Ureter (tissue), 1 donor: Measurements from ENCODE around the gene ACRBP. TPM values are rescaled to one million over a fixed set of nuclear protein-coding genes. Genes with fewer than 3 reads are reported as not detected.

Experiments used
- DNase-seq: peaks from one replicate; pipeline ENCODE4 v3.0.0-alpha.2; 2020; ENCODE audit warnings: low spot score
- total RNA-seq: library from RNA; stranded (reverse); gene quantifications from one replicate; pipeline ENCODE4 v1.2.4, GENCODE V29; 2023
- donor health status: DM: yes; HTN: yes; CAD: no.

ACRBP gene
- total RNA-seq, 1 donor from 2014 or later, result 2.3 TPM

DNA sequence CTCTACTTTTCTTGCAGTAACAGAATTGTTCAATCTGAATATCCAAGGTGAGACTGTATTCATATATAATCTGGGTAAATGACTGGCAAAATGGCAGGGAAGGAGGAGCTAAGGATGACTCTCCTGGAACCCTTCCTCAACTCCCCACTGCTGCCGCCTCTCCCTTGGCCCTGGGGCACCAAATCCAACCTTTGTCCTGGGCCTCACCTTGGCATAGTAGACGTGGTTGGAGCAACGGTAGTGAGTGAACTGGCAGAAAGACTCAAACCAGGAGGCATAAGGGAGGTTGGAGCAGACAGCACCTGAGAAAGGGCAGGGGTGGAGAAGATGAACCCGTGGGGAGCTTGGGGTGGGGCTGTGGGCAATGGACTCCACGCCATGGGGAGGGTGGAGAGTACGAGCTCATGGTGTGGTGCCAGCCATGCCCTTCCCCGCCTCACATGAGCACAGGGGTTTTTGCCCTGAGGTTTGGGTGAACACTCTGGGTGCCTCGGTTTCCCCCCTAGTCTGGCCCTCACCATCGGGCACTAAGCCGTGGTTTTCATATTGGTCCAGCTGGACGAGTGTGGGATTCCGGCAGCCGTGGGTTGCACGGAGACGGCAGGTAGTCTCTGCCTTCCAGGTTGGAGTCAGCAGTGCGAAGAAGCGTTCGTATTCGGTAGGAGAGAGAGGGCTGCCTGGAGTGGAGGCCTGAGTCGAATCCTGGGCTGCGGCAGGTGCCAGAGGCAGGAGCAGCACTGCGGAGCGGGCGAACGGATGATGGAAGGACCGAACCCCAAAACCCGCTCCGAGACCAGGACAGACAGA, 753 bp downstream of the ACRBP start:
- no peak for DNase-seq

DNA sequence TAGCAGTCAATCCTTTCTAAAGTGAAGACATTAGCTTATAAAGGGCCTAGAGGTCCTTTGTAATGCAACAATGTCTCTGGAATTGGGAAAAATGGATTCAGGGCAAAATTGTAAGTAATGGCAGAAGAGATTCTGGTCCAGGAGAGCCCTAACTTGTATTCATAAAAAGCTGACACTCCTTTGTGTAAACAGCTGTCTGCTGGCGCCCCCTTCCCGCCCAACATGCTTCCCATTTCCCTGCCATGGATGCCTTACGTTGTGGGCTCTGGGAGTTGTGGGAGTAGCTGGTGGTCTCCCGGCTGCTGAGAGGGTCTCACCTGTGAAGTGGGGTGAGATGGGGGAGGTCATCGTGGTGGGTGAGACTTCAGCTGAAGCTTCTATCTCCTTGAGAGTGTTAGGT, 2.3 kb downstream of the ACRBP start:
- no peak for DNase-seq

DNA sequence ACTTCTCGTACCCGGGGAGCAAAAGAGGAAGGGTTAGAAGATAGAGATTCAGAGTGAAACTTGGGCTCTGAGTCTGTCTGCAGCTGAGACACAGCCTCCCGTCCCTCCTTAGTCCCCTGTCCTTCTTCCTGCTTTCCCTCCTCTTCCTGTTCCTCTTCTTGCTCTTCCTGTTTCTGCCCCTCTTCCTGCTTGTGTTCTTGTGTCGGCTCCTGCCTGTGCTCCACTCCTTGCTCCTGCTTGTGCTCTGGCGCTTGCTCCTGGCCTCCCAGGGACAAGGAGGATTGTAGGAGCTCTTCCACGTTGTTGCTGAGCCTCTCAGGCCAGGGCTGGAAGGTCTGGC, 3.0 kb downstream of the ACRBP start:
- DNase-seq, result no peak

DNA sequence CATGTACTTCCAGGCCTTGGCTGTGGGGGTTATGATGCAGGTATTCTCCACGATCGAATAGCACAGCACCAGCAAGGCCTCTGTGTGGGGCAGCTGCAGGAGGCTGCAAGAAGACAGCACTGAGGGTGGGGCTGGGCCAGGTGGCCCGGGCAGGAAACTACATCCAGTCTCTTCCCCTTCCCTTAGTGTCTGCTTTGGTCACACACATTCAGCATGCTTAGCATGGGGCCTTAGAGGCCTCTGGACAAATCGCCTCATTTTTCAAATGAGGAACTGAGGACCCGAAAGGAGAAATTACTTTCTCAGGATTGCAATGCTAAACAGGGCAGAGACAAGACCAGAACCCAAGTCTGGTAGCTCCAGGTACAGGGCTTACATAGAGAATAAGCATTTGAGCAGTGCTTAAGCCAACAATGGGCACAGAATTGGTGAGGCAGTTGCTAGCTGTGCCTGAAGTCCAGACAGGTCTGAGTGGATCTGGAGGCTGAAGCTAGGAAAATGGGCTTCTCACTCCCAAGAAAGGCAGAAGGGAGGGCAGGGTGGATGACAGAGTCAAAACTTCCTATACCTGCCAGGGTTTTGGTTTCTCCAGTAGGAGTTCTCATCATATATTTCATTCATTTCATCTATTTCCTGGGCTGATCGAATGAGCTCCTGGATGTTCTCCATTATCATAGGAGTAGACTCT, 3.5 kb downstream of the ACRBP start:
- DNase-seq, result no peak

DNA sequence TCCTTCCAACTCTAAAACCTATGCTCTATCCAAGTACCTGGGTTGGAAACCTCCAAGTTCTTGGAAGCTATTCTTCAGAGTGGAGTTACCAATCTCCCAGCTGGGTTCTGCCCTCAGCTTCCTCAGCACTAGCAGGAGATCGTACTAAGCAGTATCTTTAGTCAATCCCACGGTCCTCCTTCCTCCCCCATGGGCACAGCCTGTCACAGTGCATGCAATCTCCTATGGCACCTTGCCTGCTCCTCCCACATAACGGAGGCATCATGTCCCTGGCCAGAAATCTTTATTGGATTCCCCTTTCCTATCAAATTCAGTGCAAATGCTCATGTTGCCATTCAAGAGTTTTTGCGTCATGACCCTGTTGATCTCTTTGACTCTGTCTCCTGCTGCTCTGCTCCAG, 6.1 kb downstream of the ACRBP start:
- DNase-seq, result no peak

DNA sequence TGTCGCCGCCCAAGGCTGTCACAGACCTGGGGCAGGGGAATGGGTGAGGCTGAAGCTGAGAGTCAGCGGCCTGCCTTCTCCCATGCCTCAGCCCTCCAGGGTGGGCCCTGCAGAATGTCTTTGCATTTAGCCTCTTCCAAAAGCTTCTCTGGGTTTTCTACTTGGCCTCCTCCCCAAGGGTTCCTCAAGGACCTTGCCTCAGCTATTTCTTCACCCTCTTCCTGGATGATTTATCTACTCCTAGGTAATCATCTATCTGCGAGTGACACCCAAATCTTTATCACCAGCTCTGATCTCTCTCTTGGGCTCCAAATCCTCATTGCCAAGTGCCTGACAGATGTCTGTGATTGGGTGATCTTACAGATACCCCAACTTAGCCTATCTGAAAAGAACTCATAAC, 6.7 kb downstream of the ACRBP start:
- DNase-seq, result no peak

DNA sequence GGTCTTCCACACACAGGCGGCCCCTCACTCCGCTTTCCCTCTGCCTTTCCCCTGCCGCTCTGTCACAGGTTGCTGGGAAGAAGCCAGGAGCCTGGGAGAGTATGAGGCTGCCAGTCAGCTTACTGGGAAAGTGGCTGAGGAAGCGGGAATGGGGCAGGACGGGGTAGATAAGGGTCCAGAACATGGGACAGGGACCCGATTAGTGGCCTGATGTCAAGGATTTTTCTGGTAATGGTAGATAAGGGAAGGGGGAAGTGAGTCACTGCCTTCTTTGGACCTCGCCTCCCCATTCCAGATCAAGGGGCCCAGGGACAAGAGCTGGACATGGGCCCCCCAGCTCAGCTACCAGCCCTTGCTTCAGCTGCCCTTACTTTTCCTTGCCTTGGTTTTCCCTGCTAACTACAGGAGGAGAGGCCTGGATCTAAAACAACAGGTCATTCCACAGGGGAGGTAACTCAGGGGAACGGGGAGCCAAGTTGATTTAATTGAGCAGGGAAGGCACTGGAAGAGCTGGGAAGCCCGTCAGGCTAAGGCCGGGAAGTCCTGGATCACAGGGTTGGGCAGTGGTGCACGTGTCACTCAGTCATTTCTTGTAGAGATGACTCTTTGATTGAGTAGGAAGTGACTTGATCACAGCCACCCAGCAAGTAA, 8.0 kb downstream of the ACRBP start:
- DNase-seq, result no peak

DNA sequence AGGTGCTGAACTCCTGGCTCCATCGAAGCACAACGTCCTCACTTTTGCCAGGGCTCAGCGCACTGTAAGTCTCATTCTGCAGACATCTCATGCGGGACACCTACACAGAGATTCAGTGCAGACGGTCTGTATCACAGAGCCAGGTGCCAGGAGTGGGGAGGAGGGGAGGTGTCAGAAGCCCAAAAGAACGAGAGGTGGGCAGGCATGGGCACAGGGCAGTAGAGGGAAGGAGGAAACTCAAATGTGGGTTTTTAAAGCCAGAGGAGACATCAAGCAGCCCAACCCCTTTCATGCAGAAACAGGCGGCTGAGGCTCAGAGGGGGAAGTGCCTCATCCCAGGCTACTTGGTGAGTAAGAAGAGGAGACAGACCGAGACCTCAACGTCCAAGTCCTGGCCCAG, 8.9 kb downstream of the ACRBP start:
- no peak for DNase-seq

DNA sequence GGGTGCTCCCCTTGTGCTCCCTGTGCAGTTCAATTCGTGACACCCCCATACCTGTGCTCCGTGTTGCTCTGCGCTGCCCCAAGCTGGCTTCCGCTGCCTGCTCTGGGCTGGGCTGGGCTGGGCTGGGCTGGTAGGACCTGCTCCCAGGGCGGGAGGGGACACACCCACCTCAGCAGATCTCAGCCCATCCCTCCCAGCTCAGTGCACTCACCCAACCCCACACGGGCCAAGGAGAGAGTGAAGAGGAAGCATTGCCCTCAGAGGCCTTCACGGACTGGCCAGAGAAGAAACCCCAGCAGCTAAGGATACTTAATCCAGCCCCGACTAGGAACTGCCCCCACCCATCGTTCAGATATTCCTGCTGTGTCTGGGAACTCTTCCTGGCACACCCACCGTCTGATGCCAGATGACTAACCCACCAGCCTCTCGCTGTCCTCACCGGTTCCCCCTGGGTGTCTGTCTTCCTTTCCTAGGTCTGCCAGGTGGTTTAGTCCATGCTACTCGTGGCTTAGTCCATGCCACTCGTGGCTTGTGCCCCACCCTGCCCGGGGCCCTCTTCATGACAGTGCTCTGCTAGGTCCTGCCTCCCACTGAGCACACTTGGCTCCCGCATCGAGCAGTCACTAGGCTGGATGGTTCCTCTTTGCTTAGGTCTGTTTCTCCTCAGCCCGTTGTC, 11.2 kb downstream of the ACRBP start, which contains the start of gene LPAR5:
LPAR5 (minus strand) TSS at position 104 of the 676 bp plus-strand sequence. CDS start 14,711 bp downstream, outside the sequence.
- DNase-seq, result peak; percentile 85

DNA sequence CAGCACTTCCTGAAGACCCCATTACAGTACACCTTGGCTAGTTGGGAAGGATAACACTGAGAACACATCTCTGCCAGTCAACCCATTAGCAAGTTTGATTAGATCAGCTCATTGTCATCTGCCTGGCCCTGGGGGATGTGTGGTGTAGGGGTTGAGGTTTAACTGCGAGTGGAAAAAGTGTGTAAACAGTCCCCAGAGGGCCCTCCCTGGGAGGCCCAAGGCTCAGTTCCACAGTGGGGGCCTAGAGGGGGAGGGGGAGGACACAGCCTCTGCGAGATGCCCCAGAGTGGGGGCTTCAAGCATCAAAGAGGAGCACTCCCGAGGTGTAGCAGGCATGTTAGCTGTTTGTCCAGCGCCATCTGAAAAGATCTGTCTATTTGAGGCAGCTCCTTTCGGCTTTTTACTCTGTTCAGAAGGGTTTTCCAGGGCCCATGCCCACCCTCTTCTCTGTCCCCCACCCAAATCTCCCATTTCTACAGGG, 11.8 kb downstream of the ACRBP start:
- no peak for DNase-seq

DNA sequence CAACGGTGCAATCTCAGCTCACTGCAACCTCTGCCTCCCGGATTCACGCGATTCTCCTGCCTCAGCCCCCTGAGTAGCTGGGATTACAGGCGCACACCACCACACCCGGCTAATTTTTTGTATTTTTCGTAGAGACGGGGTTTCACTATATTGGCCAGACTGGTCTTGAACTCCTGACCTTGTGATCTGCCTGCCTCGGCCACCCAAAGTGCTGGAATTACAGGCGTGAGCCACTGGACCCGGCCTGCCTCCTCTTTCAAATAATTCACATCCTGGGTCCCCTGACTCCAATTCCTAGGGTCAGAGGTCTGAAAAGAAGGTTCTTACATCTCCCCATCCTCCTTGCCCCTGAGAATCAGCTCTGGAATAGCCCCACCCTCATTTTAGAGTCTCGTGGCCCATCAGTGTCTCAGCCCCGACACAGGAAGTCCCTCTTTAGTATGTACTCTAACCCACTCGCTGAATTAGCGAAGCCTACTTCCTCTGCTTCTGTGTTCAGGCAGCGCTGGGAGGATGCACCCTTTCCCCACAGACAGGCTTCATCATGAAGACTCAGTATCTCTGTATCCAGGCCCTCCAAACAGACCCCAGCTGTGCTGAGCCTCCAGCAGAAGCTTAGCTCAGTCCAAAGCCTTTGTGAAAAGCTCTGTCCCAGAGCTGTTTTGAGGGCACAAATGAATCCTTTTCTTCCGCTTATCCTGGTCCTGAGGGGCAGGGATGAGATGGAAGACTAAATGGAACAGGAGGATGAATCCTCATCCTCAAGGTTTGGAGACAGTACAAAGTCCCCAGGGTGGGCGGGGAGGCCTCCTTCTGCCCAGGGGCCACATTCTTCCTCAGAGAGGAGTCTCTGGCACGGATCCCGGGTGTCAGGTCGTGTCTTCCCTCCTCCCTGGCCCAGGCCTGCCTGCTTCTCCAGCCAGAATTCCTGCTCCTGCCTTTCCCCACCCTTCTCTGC, 14.9 kb downstream of the ACRBP start:
- no peak for DNase-seq

DNA sequence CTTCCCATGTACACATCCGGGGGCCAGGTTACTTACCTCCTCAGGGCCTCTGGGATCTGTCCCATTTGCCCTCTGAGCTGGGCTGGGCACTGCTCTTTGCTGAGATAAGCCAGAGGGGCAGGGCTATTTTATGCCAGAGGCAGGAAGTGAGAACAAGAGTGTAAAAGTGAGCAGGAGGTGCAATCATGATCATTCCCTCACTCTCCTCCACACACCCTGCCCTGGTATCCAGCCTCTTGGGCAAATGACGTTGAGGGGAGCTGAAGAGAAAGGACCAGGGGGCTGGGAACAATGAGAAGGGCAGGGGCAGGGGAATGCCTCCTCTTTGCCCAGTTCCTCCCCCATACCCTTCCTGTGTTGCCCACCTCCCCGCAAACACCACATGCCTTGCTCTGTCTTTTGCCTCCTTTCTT, 15.7 kb downstream of the ACRBP start:
- DNase-seq, result no peak

DNA sequence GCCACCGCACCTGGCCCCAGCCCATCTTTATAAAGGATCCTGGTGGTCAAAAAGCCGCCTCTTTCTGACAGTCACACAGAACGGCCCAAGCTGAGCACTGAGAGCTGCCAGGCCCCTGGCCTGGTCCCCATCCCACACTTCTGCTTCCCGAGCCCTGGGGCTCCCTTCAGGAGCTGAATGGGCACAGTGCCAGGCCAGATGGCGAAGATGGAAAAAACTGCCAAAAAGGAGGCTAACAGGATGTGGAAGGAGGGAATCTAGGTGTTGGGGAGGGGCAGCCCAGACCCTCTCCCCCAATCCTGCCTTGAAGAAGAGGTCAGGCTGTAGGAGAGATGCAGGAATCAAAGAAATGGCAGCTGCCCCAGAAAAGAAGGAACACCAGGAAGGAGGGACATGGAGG, 16.5 kb downstream of the ACRBP start:
- no peak for DNase-seq

DNA sequence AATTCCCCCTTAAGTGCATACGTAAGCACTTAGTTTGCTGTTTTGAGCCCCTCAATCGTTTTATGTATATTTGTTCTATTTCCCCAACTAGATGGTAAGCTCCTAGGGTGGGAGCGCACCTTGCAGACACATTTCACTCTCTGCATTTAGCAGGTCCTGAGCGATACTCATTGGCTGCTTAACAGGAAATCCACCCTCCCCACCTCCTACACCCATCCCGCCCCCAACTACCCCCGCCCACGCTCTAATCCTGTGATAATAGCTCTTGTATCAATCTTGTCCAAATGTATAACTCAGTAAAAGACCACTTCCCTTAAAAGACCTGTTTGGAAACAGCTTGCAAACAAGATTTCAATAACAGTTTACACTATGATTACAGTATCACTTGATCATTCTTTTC, 19.6 kb downstream of the ACRBP start:
- no peak for DNase-seq

DNA sequence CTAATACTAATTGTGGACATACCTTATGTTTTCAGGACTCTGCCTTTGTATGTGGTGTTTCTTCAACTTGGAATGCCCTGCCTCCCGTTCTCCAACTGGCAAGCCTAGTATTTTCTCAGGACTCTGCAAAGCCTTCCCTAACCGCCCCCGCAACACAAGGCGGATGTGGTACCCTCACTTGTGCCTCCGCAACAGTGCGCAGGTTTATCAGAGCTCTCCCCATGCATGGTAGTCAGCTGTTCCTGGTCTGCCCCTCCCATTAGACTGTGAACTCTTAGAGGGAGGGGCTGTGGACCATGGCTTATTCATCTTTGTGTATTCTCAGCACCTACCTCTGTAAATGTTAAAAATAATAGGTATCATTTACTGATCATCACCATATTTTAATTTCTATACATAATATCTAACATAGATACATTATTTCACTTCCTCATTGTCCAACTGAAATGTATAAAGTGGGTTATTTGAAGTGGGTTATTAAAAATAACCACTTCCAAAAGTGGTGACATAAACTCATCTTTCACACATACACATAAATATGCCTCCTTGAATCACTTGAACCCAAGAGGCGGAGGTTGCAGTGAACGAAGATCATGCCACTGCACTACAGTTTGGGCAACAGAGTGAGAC, 20.5 kb downstream of the ACRBP start:
- DNase-seq, result no peak

DNA sequence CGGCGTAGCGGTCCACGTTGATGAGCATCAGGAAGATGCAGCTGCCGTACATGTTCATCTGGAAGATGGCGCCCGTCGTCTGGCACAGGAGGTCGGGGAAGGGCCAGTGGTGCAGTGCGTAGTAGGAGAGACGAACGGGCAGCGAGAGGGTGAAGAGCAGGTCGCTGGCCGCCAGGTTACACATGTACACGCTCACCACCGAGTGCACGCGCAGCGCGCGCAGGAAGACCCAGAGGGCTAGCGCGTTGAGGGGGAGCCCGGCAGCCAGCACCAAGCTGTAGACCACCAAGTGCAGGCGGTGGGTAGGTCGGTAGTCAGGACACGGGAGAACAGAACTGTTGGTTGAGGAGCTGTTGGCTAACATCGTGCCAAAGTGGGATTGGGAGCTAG, 26.4 kb downstream of the ACRBP start:
- no peak for DNase-seq

DNA sequence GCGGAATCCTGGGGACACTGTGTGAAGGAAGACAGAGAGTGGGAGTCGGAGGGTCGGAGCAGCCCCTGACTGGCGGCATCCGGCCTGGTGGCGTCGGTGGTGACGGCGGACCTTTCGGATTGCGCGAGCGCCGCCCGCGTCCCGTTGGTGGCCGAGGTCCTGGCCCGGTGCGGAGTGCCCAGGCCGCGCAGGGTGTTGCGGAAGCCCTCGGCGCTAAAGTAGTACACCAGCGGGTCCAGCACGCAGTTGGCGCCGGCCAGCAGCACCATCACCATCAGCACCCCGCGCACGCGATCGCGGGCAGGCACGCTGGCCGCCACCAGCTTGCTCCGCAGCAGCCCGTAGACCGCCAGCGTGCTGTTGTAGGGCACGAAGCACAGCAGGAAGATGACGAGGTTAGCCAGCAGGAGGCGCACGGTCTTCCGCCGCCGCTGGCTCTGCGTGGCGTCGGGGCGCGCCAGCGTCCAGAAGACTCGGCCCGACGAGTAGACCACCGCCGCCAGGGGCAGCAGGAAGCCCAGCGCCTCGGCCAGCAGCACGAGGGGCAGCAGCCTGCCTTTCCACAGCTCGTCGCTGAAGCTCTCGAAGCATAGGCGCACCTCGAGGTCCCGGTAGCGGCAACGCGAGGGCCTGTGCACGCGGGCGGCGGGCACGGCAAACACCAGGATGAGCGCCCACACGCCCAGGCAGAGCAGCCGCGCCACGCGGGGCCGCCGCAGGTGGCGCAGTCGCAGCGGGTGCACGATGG, 26.9 kb downstream of the ACRBP start:
- DNase-seq, result no peak

DNA sequence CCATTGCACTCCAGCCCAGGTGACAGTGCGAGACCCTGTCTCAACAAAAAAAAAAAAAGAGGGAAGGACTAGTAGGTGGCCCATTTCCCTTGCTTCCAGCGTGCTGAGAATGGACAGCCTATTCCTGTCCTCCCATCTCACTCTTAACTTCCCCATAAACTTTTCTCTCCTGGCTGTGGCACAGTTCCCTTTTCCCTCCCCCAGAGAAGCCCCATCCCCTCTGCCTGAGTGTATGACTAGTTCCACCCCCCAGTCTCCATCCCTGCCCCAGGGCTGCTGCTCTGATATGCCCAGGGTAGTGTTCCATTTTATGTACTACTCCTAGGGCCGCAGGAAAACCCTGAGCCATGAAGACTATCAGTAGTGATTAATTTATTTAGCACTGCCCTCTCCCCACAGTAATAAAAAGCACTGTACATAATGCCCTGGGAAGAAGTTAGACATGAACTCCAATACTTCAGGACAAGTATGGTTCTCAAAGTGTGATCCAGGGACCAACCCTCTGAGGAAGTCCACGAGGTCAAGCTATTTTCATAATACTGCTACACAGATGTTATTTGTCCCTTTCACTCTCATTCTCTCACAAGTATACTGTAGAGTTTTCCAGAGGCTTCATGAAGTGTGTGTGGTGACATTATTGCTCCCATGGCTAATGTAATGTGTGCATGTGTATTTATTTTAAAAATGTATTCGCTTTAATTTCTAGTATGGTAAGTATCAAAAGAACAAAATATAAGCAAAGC, 28.6 kb downstream of the ACRBP start:
- no peak for DNase-seq

DNA sequence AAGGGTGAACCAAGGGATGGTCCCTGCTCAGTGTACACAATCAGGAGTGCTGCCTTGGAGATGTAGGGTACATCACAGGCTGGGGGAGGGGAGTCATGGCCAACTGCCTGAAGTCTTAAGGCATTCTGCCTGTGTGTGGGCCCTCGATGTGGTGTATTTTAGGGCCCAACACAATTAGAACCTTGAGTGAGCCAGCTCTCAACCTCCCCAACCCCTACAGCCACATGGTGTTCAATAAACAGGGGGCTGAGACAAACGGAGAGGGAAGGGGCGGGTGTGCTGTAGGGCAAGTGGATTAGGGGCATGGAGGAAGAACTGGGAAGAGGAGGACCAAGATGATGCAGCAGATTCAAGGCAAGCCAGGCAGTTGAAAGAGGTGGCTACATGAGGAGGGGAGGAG, 31.4 kb downstream of the ACRBP start:
- DNase-seq, result no peak
